HG02588 (cell line): ENCODE results near the gene ACTG2.
"Not testable (repeated sequence)": the region's sequence is repeated elsewhere in the genome, so short reads cannot be mapped to it uniquely, and the experiment has no call there.

ENCODE experiments used
- ATAC-seq: cut with Tn5 transposase; IDR thresholded peaks from one replicate; pipeline ENCODE4 v1.9.1; 2021; ENCODE audit warnings: mild to moderate bottlenecking, moderate library complexity; ENCODE audit not compliant: unreplicated experiment

ACTG2 gene

GRCh38 chr2:73931531-73932500, 39.0 kb downstream of the ACTG2 start:
- no peak for ATAC-seq

GRCh38 chr2:73933194-73933593, 40.4 kb downstream of the ACTG2 start:
- no peak for ATAC-seq

GRCh38 chr2:73935641-73936040, 42.8 kb downstream of the ACTG2 start:
- ATAC-seq: no peak

GRCh38 chr2:73937103-73937885, 44.5 kb downstream of the ACTG2 start:
- ATAC-seq: no peak

GRCh38 chr2:73937899-73938298, 45.1 kb downstream of the ACTG2 start:
- no peak for ATAC-seq

- no peak for ATAC-seq
Observed at GRCh38 chr2:73938718-73939352, 46.0 kb downstream of the ACTG2 start.

GRCh38 chr2:73939419-73939818, 46.6 kb downstream of the ACTG2 start:
- no peak for ATAC-seq

- ATAC-seq: not testable (repeated sequence)
Observed at GRCh38 chr2:73940066-73940465, 47.3 kb downstream of the ACTG2 start.

GRCh38 chr2:73942664-73943063, 49.9 kb downstream of the ACTG2 start:
- ATAC-seq: no peak

- no peak for ATAC-seq
Observed at GRCh38 chr2:73944714-73945113, 51.9 kb downstream of the ACTG2 start.

- ATAC-seq: no peak
Observed at GRCh38 chr2:73946215-73946614, 53.4 kb downstream of the ACTG2 start.

GRCh38 chr2:73946666-73947065, 53.9 kb downstream of the ACTG2 start:
- ATAC-seq: no peak

- no peak for ATAC-seq
Observed at GRCh38 chr2:73947412-73948018, 54.7 kb downstream of the ACTG2 start.

- ATAC-seq: no peak
Observed at GRCh38 chr2:73949802-73950201, 57.0 kb downstream of the ACTG2 start.

- no peak for ATAC-seq
Observed at GRCh38 chr2:73952499-73953446, 60.0 kb downstream of the ACTG2 start.

GRCh38 chr2:73956218-73956865, 63.5 kb downstream of the ACTG2 start:
- no peak for ATAC-seq

GRCh38 chr2:73961274-73961673, 68.5 kb downstream of the ACTG2 start:
- no peak for ATAC-seq

- no peak for ATAC-seq
Observed at GRCh38 chr2:73961823-73962615, 69.2 kb downstream of the ACTG2 start.

- ATAC-seq: no peak
Observed at GRCh38 chr2:73962798-73963197, 70.0 kb downstream of the ACTG2 start.
